ENCODE results near the gene PRUNE1.

- TF ChIP-seq CTCF (conservative IDR thresholded peaks at IDR 0.05; ENCODE audit: low read length) (peak; percentile 79), EZH2phosphoT487 (IDR thresholded peaks at IDR 0.05; ENCODE audit: borderline replicate concordance) (no peak)
Measured at GRCh38 chr1:150995896-150996295, 12.4 kb upstream of the PRUNE1 start.
